Body of pancreas (tissue), 4 donors: Measurements from ENCODE around the gene NLN. TPM values are rescaled to one million over a fixed set of nuclear protein-coding genes. Genes with fewer than 3 reads are reported as not detected.

ENCODE experiments used
- ATAC-seq: fragments of 150-250 bp; one replicate; pipeline ENCODE4 v1.9.1; 2016
- DNase-seq, 4 donors: peaks; one replicate each; pipeline ENCODE4 v3.0.0-alpha.2; 2019
- H3K27ac ChIP-seq, 4 donors: fragments of 200-600 bp; sonication (generic); 1 replicate in 3 of 4; 2 replicates in 1 of 4; pipeline versions ENCODE4 v1.5.1 to v1.6.1; 2016 to 2019; ENCODE audit warnings: mild to moderate bottlenecking in 1 of 4, mixed read lengths in 1 of 4, moderate library complexity in 1 of 4
- H3K27me3 ChIP-seq, 2 donors: fragments of 200-600 bp; sonication (generic); one replicate each; pipeline ENCODE4 v1.6.0; 2016; ENCODE audit warnings: mild to moderate bottlenecking in 1 of 2
- H3K36me3 ChIP-seq, 2 donors: fragments of 200-600 bp; sonication (generic); replicated peaks in 1 of 2; 2 replicates each; pipeline ENCODE4 v1.5.1; 2016; ENCODE audit warnings: low read depth in 2 of 2; ENCODE audit not compliant: insufficient read depth in 1 of 2
- H3K4me1 ChIP-seq: fragments of 200-600 bp; sonication (generic); one replicate; pipeline ENCODE4 v1.6.0; 2016
- H3K4me3 ChIP-seq, 2 donors: fragments of 200-600 bp; sonication (generic); 1 replicate in 1 of 2; 2 replicates in 1 of 2; pipeline ENCODE4 v1.5.1; 2016 to 2019
- H3K9me3 ChIP-seq, 3 donors: fragments of 200-600 bp; sonication (generic); 1 replicate in 2 of 3; 2 replicates in 1 of 3; pipeline ENCODE4 v1.5.1; 2016
- CTCF ChIP-seq, 7 experiments: fragments of 450-650 bp in 4 of 7; fragments of 200-600 bp in 3 of 7; sonication (generic) in 3 of 7; IDR thresholded peaks; one replicate each; pipeline ENCODE4 v1.5.1; 2016 to 2019; ENCODE audit warnings: antibody characterized with exemption in 7 of 7
- POLR2A ChIP-seq, 3 donors: fragments of 450-650 bp; IDR thresholded peaks; one replicate each; pipeline ENCODE4 v1.6.1; 2016; ENCODE audit warnings: antibody characterized with exemption in 3 of 3, mild to moderate bottlenecking in 2 of 3
- WGBS, 2 donors: methylation state at CpG; one replicate each; pipeline ENCODE4 v1.1.5; 2017; 5-methylcytosine and 5-hydroxymethylcytosine counted together
- intact Hi-C: fragments of 100-400 bp; cut with DNase I; formaldehyde crosslinking; loops from one replicate; pipeline ENCODE4 v1.15.1; 2023
- total RNA-seq, 2 donors: library from RNA; depleted of rRNA; stranded (reverse); fragments of >200 nt; gene quantifications; one replicate each; pipeline ENCODE4 v1.1.0, GENCODE V29; 2016

Gene NLN
- total RNA-seq, 2 donors from 2014 or later, result 2.3 to 8.0 TPM

- intact Hi-C loops, result no loop called here
- TF ChIP-seq CTCF (IDR thresholded peaks at IDR 0.05) (no peak), POLR2A (IDR thresholded peaks at IDR 0.05) (no peak)
Observed at GRCh38 chr5:65693121-65693520, 28.9 kb upstream of the NLN start.

GRCh38 chr5:65695162-65695755 is 26.7 kb upstream of the NLN start:
- H3K4me3 ChIP-seq, result no peak overlapping the region
- H3K9me3 ChIP-seq, result no peaks in the 10 kb centered on the region
- DNase-seq, result no peak
- intact Hi-C loops, result no loop called here
- no peaks in the 10 kb centered on the region for H3K4me1 ChIP-seq
- H3K27me3 ChIP-seq, result no peaks in the 10 kb centered on the region
- peaks cover 0 to 2% of the 10 kb centered on the region in 2 donors for H3K36me3 ChIP-seq
- TF ChIP-seq CTCF (IDR thresholded peaks at IDR 0.05), result no peak
- TF ChIP-seq POLR2A (IDR thresholded peaks at IDR 0.05), result no peak
- ATAC-seq, result no peak
- no peak overlapping the region for H3K27ac ChIP-seq
- WGBS, 2 donors, result 87 to 90% methylated on average over 4 of the region's 4 CpGs

More at GRCh38 chr5:65693121-65693520, 28.9 kb upstream of the NLN start:
- 67 to 91% methylated on average over 2 of the region's 2 CpGs for WGBS, 2 donors
- ATAC-seq, result no peak
- peaks cover 0 to 2% of the 10 kb centered on the region in 2 donors for H3K36me3 ChIP-seq
- DNase-seq, result no peak
- no peaks in the 10 kb centered on the region for H3K9me3 ChIP-seq
- no peaks in the 10 kb centered on the region for H3K4me1 ChIP-seq
- no peak overlapping the region for H3K27ac ChIP-seq
- no peak overlapping the region for H3K4me3 ChIP-seq
- H3K27me3 ChIP-seq, result no peaks in the 10 kb centered on the region

- Histone ChIP-seq H3K4me1 (no peaks in the 10 kb centered on the region), H3K4me3 (no peak overlapping the region), H3K27me3 (no peaks in the 10 kb centered on the region), H3K36me3 (no peaks in the 10 kb centered on the region), H3K9me3 (no peaks in the 10 kb centered on the region), H3K27ac (no peak overlapping the region)
- no peak for DNase-seq
- TF ChIP-seq CTCF (IDR thresholded peaks at IDR 0.05) (no peak), POLR2A (IDR thresholded peaks at IDR 0.05) (no peak)
- 88 to 93% methylated on average over 4 of the region's 4 CpGs for WGBS, 2 donors
- ATAC-seq, result no peak
- intact Hi-C loops, result no loop called here
Observed at GRCh38 chr5:65695896-65696295, 26.1 kb upstream of the NLN start.

GRCh38 chr5:65696892-65697291 is 25.1 kb upstream of the NLN start:
- no peak overlapping the region for H3K4me3 ChIP-seq
- TF ChIP-seq CTCF (IDR thresholded peaks at IDR 0.05) (no peak), POLR2A (IDR thresholded peaks at IDR 0.05) (no peak)
- no peak overlapping the region for H3K27ac ChIP-seq
- intact Hi-C loops, result no loop called here
- ATAC-seq (no peak), DNase-seq (no peak)
- H3K27me3 ChIP-seq, result no peaks in the 10 kb centered on the region
- no peaks in the 10 kb centered on the region for H3K4me1 ChIP-seq
- H3K36me3 ChIP-seq, result no peaks in the 10 kb centered on the region
- H3K9me3 ChIP-seq, result no peaks in the 10 kb centered on the region

GRCh38 chr5:65699338-65699737 is 22.7 kb upstream of the NLN start:
- TF ChIP-seq POLR2A (IDR thresholded peaks at IDR 0.05) (no peak), CTCF (IDR thresholded peaks at IDR 0.05) (no peak)
- H3K4me1 ChIP-seq, result no peaks in the 10 kb centered on the region
- no peaks in the 10 kb centered on the region for H3K27me3 ChIP-seq
- 83 to 93% methylated on average over 4 of the region's 4 CpGs for WGBS, 2 donors
- ATAC-seq, result no peak
- H3K4me3 ChIP-seq, result no peak overlapping the region
- H3K9me3 ChIP-seq, result no peaks in the 10 kb centered on the region
- no peak overlapping the region for H3K27ac ChIP-seq
- intact Hi-C loops, result no loop called here
- H3K36me3 ChIP-seq, result no peaks in the 10 kb centered on the region
- DNase-seq, result no peak
